ENCODE measurements around the gene SOX2. TPM values are rescaled to one million over a fixed set of nuclear protein-coding genes. Genes with fewer than 3 reads are reported as not detected.

SOX2 gene
- total RNA-seq, 1 experiment from 2014 or later, result 189 TPM

- TF ChIP-seq ZNF512 (CRISPR knock-in tag; IDR thresholded peaks at IDR 0.05; ENCODE audit: borderline replicate concordance) (no peak), PRRX2 (CRISPR knock-in tag; IDR thresholded peaks at IDR 0.05) (no peak), ZNF423 (CRISPR knock-in tag; IDR thresholded peaks at IDR 0.05) (peak; percentile 62), JAZF1 (CRISPR knock-in tag; IDR thresholded peaks at IDR 0.05) (no peak), IRF2 (CRISPR knock-in tag; IDR thresholded peaks at IDR 0.05; ENCODE audit: borderline replicate concordance, low read depth) (no peak), FOXK1 (CRISPR knock-in tag; IDR thresholded peaks at IDR 0.05) (no peak), OVOL2 (CRISPR knock-in tag; IDR thresholded peaks at IDR 0.05; ENCODE audit: borderline replicate concordance) (no peak), TEAD4 (CRISPR knock-in tag; IDR thresholded peaks at IDR 0.05) (no peak), JUN (CRISPR knock-in tag; IDR thresholded peaks at IDR 0.05) (no peak), SOX15 (CRISPR knock-in tag; IDR thresholded peaks at IDR 0.05) (no peak), NR3C1 (CRISPR knock-in tag; conservative IDR thresholded peaks at IDR 0.05; ENCODE audit: low read depth) (0 out of 2 replicates have a peak, but pooled peaks have one; percentile 39), CBFB (CRISPR knock-in tag; IDR thresholded peaks at IDR 0.05; ENCODE audit: low read depth) (0 out of 2 replicates have a peak, but pooled peaks have one; percentile 42), ZNF138 (CRISPR knock-in tag; conservative IDR thresholded peaks at IDR 0.05) (0 out of 2 replicates have a peak, but pooled peaks have one; percentile 45), FOXJ3 (CRISPR knock-in tag; IDR thresholded peaks at IDR 0.05; ENCODE audit: borderline replicate concordance) (no peak), NFYB (CRISPR knock-in tag; conservative IDR thresholded peaks at IDR 0.05; ENCODE audit: low read depth) (no peak), ZNF425 (CRISPR knock-in tag; conservative IDR thresholded peaks at IDR 0.05) (no peak), PREB (CRISPR knock-in tag; IDR thresholded peaks at IDR 0.05; ENCODE audit: borderline replicate concordance) (no peak), RORB (CRISPR knock-in tag; IDR thresholded peaks at IDR 0.05) (no peak), KAT7 (CRISPR knock-in tag; IDR thresholded peaks at IDR 0.05; ENCODE audit: borderline replicate concordance) (no peak), ZNF317 (CRISPR knock-in tag; IDR thresholded peaks at IDR 0.05; ENCODE audit: borderline replicate concordance, low read depth) (no peak), ZNF396 (CRISPR knock-in tag; IDR thresholded peaks at IDR 0.05; ENCODE audit: borderline replicate concordance) (no peak), TCF7 (CRISPR knock-in tag; IDR thresholded peaks at IDR 0.05; ENCODE audit: low read depth) (no peak), SMAD3 (CRISPR knock-in tag; IDR thresholded peaks at IDR 0.05; ENCODE audit: borderline replicate concordance) (no peak)
- TF ChIP-seq, protein P1, sequence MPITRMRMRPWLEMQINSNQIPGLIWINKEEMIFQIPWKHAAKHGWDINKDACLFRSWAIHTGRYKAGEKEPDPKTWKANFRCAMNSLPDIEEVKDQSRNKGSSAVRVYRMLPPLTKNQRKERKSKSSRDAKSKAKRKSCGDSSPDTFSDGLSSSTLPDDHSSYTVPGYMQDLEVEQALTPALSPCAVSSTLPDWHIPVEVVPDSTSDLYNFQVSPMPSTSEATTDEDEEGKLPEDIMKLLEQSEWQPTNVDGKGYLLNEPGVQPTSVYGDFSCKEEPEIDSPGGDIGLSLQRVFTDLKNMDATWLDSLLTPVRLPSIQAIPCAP (CRISPR knock-in tag; IDR thresholded peaks at IDR 0.05), result no peak
- TF ChIP-seq, protein P2, sequence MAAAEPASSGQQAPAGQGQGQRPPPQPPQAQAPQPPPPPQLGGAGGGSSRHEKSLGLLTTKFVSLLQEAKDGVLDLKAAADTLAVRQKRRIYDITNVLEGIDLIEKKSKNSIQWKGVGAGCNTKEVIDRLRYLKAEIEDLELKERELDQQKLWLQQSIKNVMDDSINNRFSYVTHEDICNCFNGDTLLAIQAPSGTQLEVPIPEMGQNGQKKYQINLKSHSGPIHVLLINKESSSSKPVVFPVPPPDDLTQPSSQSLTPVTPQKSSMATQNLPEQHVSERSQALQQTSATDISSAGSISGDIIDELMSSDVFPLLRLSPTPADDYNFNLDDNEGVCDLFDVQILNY (CRISPR knock-in tag; IDR thresholded peaks at IDR 0.05), result peak; percentile 75; the same call in 1 of the 2 replicates
- TF ChIP-seq, protein P3, sequence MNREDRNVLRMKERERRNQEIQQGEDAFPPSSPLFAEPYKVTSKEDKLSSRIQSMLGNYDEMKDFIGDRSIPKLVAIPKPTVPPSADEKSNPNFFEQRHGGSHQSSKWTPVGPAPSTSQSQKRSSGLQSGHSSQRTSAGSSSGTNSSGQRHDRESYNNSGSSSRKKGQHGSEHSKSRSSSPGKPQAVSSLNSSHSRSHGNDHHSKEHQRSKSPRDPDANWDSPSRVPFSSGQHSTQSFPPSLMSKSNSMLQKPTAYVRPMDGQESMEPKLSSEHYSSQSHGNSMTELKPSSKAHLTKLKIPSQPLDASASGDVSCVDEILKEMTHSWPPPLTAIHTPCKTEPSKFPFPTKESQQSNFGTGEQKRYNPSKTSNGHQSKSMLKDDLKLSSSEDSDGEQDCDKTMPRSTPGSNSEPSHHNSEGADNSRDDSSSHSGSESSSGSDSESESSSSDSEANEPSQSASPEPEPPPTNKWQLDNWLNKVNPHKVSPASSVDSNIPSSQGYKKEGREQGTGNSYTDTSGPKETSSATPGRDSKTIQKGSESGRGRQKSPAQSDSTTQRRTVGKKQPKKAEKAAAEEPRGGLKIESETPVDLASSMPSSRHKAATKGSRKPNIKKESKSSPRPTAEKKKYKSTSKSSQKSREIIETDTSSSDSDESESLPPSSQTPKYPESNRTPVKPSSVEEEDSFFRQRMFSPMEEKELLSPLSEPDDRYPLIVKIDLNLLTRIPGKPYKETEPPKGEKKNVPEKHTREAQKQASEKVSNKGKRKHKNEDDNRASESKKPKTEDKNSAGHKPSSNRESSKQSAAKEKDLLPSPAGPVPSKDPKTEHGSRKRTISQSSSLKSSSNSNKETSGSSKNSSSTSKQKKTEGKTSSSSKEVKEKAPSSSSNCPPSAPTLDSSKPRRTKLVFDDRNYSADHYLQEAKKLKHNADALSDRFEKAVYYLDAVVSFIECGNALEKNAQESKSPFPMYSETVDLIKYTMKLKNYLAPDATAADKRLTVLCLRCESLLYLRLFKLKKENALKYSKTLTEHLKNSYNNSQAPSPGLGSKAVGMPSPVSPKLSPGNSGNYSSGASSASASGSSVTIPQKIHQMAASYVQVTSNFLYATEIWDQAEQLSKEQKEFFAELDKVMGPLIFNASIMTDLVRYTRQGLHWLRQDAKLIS (CRISPR knock-in tag; IDR thresholded peaks at IDR 0.05; ENCODE audit: borderline replicate concordance), result peak; percentile 72; the same call in 1 of the 2 replicates
- TF ChIP-seq, protein P4, sequence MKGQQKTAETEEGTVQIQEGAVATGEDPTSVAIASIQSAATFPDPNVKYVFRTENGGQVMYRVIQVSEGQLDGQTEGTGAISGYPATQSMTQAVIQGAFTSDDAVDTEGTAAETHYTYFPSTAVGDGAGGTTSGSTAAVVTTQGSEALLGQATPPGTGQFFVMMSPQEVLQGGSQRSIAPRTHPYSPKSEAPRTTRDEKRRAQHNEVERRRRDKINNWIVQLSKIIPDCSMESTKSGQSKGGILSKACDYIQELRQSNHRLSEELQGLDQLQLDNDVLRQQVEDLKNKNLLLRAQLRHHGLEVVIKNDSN (CRISPR knock-in tag; IDR thresholded peaks at IDR 0.05), result no peak
Observed at GRCh38 chr3:181694805-181695660, 16.7 kb upstream of the SOX2 start (continued).

Data from WTC11 (cell line).